ENCODE results near the gene GPR107.

The GPR107 gene

GRCh38 chr9:130175355-130175754, 121.6 kb downstream of the GPR107 start:
- no peak for DNase-seq
- intact Hi-C loops (cut with DNase I): loop anchor here (10.0 kb wide), 1 partner anchor 71 kb away; no protein-coding TSS in a partner anchor

DNA sequence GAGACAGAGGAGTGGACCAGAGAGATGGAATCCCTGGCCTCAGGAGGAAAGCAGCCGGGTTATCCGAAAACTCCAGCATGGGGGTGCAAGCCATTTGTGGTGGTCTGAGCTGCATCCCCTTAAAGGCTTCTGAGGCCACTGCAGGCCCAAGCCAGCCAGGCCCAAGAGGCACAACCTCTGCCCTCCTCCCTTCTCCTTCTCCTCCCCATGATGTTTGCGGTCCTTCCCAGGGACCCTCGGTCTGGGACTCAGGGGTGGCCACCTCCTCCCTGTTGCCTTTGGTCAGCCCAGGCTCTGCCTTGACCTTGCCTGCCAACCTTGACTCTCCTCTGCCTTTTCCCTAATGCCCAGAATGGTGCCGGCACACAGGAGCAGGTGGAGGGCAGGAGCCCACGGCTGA, 123.1 kb downstream of the GPR107 start:
- intact Hi-C loops (cut with DNase I): loop anchor here (10.0 kb wide), 1 partner anchor 72 kb away; no protein-coding TSS in a partner anchor
- no peak for DNase-seq

DNA sequence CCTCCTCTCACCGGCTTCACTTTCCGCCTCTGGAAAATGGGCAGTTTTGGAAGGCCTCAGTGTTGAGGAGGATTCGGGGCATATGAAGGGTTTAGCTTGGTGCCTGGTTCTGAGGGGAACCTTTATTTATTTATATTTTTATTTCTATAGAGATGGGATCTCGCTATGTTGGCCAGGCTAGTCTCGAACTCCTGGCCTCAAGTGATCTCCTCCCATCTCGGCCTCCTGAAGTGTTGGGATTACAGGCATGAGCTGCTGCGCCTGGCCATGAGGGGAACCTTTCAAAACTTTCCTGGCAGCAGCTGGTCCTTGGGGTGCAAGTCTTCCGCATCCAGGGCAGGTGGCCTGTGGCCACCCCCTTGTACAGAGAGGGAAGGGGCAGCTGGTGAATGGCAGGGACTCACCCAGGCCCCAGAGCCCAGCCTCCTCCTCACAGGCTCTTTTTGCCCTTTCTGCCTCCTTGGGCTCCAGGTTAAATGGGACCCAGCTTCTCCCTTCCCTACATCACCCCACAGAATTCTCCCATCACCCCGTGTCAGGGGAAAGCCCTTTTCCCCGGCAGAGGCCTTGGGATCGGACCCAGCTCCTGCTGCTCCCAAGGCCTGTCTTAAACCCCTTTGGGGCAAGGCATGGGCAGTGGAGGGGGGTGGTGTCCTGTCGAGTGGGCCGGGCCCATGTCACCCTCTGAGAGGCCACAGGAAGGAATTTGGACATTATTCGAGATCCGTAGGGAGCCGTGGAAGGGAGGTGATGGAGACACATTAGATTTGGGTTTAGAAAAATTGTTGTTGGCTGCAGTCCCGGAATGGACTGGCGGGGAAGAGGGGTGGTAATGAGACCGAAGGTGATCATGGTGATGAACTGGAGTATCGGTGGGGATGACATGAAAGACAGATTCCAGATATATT, 124.4 kb downstream of the GPR107 start:
- DNase-seq: no peak
- intact Hi-C loops (cut with DNase I): loop anchor here (10.0 kb wide), 1 partner anchor 73 kb away; no protein-coding TSS in a partner anchor

DNA sequence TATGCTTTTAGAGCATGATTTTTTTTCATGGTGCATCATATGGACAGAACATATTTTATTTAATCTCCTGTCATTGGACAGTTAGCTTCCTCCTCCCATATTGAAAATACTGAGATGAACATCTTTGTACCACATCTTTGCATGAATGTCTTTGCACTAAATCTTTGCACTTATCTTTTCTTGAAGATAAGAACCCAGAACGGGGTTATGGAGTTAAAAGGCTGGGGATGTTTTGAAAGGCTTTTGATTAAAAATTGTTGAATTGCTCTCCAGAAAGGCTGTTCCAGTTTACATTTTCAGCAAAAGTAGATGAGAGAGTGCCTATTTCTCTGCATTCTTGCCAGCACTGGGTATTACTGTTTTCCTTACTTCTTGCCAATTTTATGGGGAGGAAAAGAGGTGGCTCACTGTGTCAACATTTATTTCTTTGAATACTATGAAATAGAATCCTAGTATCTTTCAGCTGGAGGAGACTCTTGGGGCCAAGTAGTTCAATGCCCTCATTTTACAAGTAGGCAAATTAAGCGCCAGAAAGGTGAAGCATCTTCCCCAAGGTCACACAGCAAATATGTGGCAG, 125.7 kb downstream of the GPR107 start:
- no peak for DNase-seq
- intact Hi-C loops (cut with DNase I): loop anchor here (10.0 kb wide), 1 partner anchor 75 kb away; no protein-coding TSS in a partner anchor

DNA sequence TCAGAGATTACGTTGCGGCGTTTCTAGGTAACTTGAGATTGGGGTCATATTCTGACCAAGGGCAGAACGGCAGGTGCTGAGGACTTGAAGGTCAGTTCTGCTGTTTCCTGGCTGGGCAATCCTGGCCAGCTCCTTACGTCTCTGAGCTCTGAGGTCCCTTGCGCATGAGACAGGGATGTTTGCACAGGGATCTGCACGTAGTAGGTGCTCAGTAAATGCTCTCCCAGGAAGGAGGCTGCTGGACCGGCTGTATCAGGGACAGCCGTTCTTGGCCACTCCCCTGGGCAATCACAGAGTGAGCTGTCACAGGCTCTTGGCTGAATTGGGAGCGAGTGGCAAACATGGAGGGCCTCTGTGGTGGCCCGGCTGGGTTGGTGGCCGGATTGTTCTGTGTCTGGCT, 126.8 kb downstream of the GPR107 start:
- intact Hi-C loops (cut with DNase I): no loop called here
- peak in 1 of 10 donors; percentile 43 for DNase-seq

DNA sequence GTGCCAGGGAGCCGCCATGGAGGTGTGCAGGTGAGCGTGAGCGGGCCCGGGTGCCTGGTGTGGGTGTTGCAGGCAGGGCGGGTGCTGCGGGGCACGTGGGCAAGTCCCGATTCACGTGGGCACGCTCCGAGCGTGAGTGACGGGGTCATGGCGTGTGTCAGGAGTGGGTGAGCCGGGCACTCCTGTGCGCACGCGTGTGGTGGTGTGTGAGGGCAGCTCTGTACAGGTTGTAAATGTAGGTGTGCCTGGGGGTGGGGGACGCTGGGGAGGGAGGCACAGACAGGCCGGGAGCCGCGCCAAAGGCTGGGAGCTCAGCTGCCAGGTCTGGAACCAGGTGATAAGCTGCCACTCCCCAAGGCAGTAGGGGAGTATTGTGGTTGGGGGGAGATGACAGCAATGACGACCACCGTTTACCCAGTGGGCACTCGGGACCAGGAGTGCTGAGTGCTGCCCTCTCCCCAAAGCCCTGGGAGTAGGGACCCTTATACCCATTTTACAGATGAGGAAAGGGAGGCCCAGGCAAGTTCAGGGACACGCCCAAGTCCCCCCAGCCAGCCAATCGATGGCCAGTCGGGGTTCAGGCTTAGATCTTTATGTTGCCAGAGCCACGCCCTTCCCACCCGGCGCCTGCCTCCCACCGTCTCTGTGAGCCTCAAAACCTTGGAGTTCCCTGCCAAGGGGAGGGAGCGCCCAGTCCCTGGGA, 128.1 kb downstream of the GPR107 start:
- intact Hi-C loops (cut with DNase I): no loop called here
- peak in 2 of 10 donors; percentile 79 to 86 for DNase-seq

- peak in 1 of 10 donors; percentile 84 for DNase-seq
- intact Hi-C loops (cut with DNase I): no loop called here
Measured at GRCh38 chr9:130182381-130182909, 128.7 kb downstream of the GPR107 start.

- DNase-seq: peak in 1 of 10 donors; percentile 86
- intact Hi-C loops (cut with DNase I): no loop called here
Measured at GRCh38 chr9:130183133-130183762, 129.5 kb downstream of the GPR107 start.

- intact Hi-C loops (cut with DNase I): no loop called here
- DNase-seq: peak in 1 of 10 donors; percentile 85
Measured at GRCh38 chr9:130185017-130185416, 131.3 kb downstream of the GPR107 start.

- DNase-seq: peak in 4 of 10 donors; percentile 42 to 92 (median 63)
- intact Hi-C loops (cut with DNase I): no loop called here
Measured at GRCh38 chr9:130185490-130186031, 131.9 kb downstream of the GPR107 start.

DNA sequence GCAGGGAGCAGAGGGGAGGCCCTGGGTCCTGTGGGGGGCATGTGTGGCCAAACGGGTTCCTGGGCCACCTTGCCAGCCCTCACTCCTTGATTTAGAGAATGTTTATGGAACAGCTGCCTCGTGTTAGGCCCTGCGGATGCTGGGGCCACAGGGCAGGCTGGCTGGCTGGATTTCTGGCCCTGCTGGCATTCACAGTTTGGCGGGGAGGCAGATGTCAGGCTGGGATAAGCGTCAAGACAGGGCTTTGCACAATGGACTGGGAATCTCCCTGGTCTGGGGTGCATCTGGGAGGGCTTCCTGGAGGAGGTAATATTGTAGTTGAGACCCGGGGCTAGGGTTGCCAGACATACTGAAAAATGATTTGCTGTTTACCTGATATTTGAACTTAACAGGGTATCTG, 132.3 kb downstream of the GPR107 start:
- intact Hi-C loops (cut with DNase I): no loop called here
- no peak for DNase-seq

DNA sequence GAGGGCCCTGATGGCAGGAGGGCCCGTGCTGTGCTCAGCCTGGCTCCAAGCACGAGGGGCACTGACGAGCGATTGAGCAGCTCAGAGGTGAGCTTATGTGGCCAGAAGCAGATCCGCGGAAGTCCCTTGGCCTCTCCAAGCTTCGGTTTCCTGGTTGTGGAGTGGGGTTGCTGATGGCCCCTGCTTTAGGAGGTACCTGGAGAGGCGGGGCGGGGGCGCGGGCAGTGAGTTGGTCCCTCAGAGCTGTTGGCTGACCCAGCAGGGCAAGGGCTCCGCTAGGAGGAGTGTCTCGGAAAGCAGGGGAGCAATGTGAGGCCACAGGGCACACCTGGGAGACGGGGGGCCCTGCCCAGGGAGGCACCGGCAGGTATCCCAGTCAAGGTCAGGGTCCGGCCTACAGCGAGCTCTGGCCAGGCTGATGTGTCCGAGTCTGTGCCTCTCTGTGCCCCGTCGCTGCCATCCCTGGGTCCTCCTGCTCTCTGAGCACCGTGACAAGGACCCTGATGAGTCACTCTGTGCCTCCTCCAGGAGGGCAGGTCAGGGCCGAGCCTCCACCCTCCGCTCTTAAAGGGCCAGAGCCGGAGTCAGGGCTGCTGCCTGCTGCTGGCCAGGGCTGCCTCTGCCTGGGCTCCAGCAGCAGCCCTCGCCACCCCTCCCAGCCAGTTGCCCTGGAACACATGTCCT, 133.3 kb downstream of the GPR107 start:
- intact Hi-C loops (cut with DNase I): no loop called here
- no peak for DNase-seq

GRCh38 chr9:130187523-130187846, 133.8 kb downstream of the GPR107 start:
- no peak for DNase-seq
- intact Hi-C loops (cut with DNase I): no loop called here

DNA sequence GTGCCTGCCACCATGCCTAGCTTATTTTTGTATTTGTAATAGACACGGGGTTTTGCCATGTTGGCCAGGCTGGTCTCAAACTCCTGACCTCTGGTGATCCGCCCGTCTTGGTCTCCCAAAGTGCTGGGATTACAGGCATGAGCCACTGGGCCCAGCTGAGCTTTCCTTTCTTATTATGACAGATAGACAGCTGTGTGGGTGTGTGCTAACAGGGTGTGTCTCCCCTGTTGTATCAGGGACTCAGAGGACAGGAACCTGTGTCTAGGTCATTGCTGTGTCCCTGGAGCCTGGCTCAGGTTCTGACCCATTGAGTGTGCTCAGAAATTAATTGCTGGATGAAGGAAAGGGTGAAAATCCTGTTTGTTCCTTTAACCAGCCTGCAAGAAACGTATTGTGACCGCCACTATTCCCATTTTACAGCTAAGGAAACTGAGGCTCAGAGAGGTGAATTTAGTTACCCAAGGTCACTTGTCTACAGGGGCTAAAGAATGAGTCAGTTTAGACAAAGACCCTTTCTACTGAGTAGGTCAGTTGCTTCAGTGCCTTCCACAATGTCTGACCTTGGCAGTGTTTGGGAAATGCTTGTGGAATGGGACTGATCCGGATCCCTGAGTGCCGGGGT, 135.3 kb downstream of the GPR107 start:
- intact Hi-C loops (cut with DNase I): no loop called here
- no peak for DNase-seq
